ENCODE data around the gene DNAJB9.
"Not testable (repeated sequence)": the region's sequence is repeated elsewhere in the genome, so short reads cannot be mapped to it uniquely, and the experiment has no call there.

GRCh38 chr7:108538685-108539084 lies 31.0 kb upstream of the DNAJB9 start:
- TF ChIP-seq CTCF, EZH2 (IDR thresholded peaks at IDR 0.05): not testable (repeated sequence)
